Fibroblast of pulmonary artery (primary cell): ENCODE results near the gene LMF1.

Experiments
- DNase-seq: peaks from one replicate; pipeline ENCODE4 v3.0.0-alpha.2; 2010; ENCODE audit warnings: low read depth
- H3K4me3 ChIP-seq: replicated peaks from 2 replicates; pipeline ENCODE4 v1.5.1; 2011; ENCODE audit warnings: low read depth, mild to moderate bottlenecking, control low read depth, low read length, moderate library complexity
- CTCF ChIP-seq: IDR thresholded peaks from 2 replicates; pipeline ENCODE4 v1.5.1; 2011; ENCODE audit warnings: mild to moderate bottlenecking, control low read depth, low read length, inconsistent platforms; ENCODE audit errors: missing control alignments

Gene LMF1

GRCh38 chr16:981695-982144, 10.9 kb upstream of the LMF1 start, which contains the start of gene SOX8:
TSS of gene SOX8 (plus strand) at chr16:981770. CDS start at chr16:981923, 153 bp downstream.
- H3K4me3 ChIP-seq: peak within 1 kb of the TSS; percentile 38
- no peak for TF ChIP-seq CTCF
- no peak for DNase-seq

- TF ChIP-seq CTCF: no peak
- DNase-seq: no peak
- no peak overlapping the region for H3K4me3 ChIP-seq
These were observed 9.7 kb upstream of the LMF1 start for GRCh38 chr16:980595-980854.

GRCh38 chr16:979859-980594, 9.2 kb upstream of the LMF1 start:
- no peak for DNase-seq
- no peak for TF ChIP-seq CTCF
- H3K4me3 ChIP-seq: no peak overlapping the region

- H3K4me3 ChIP-seq: no peak overlapping the region
- DNase-seq: no peak
- no peak for TF ChIP-seq CTCF
These were observed 8.4 kb upstream of the LMF1 start for GRCh38 chr16:979147-979546.

- TF ChIP-seq CTCF: no peak
These were observed 7.6 kb upstream of the LMF1 start for GRCh38 chr16:978403-978802.

GRCh38 chr16:977896-978295, 7.1 kb upstream of the LMF1 start:
- TF ChIP-seq CTCF: no peak
- DNase-seq: no peak
- no peak overlapping the region for H3K4me3 ChIP-seq

More at GRCh38 chr16:978403-978802, 7.6 kb upstream of the LMF1 start:
- H3K4me3 ChIP-seq: no peak overlapping the region
- no peak for DNase-seq

GRCh38 chr16:977081-977701, 6.4 kb upstream of the LMF1 start:
- TF ChIP-seq CTCF: no peak
- no peak overlapping the region for H3K4me3 ChIP-seq
- no peak for DNase-seq
